Bronchial epithelial cell (primary cell): Measurements from ENCODE around the gene PLCB1. TPM values are rescaled to one million over a fixed set of nuclear protein-coding genes. Genes with fewer than 3 reads are reported as not detected.

Experiments
- DNase-seq: peaks from one replicate; pipeline ENCODE4 v3.0.0-alpha.2; 2010; ENCODE audit warnings: low read depth
- FAIRE-seq: peaks from 2 replicates; lab custom pipeline; 2011; peaks lifted over from hg19 to GRCh38; lab: Jason Lieb, UNC
- H3K27me3 ChIP-seq: 2 replicates; pipeline ENCODE4 v1.5.1; 2011; ENCODE audit warnings: low read length; ENCODE audit not compliant: control insufficient read depth, insufficient read depth
- H3K36me3 ChIP-seq: 2 replicates; pipeline ENCODE4 v1.5.1; 2011; ENCODE audit warnings: low read length; ENCODE audit not compliant: control insufficient read depth, insufficient read depth
- H3K4me3 ChIP-seq: 2 replicates; pipeline ENCODE4 v1.5.1; 2011; ENCODE audit warnings: mild to moderate bottlenecking, low read depth, low read length, control low read depth
- CTCF ChIP-seq: IDR thresholded peaks from 2 replicates; pipeline ENCODE4 v1.5.1; 2011; ENCODE audit warnings: mild to moderate bottlenecking, moderate library complexity, low read length, control low read depth, inconsistent platforms; ENCODE audit not compliant: insufficient read depth, severe bottlenecking
- total RNA-seq: library from RNA; depleted of rRNA; stranded (reverse); fragments of >200 nt; gene quantifications from 2 replicates; pipeline ENCODE4 v1.2.1, GENCODE V29; 2014

Gene PLCB1
- total RNA-seq, 1 donor from 2014 or later, result 1.1 TPM

GRCh38 chr20:8532169-8532568 lies 400.1 kb downstream of the PLCB1 start:
- TF ChIP-seq CTCF, result no peak
- no peak for DNase-seq
- Histone ChIP-seq H3K27me3 (no peaks in the 10 kb centered on the region), H3K4me3 (no peak overlapping the region), H3K36me3 (no peaks in the 10 kb centered on the region)
- no peak for FAIRE-seq

- no peak for FAIRE-seq
- TF ChIP-seq CTCF, result no peak
- no peak for DNase-seq
Observed at GRCh38 chr20:8534368-8535160, 402.5 kb downstream of the PLCB1 start.

GRCh38 chr20:8535403-8536261 lies 403.6 kb downstream of the PLCB1 start:
- FAIRE-seq (no peak), DNase-seq (no peak)
- peak; percentile 8 for TF ChIP-seq CTCF

More at GRCh38 chr20:8534368-8535160, 402.5 kb downstream of the PLCB1 start:
- Histone ChIP-seq H3K4me3 (no peak overlapping the region), H3K36me3 (no peaks in the 10 kb centered on the region), H3K27me3 (no peaks in the 10 kb centered on the region)

GRCh38 chr20:8536262-8536618 lies 404.2 kb downstream of the PLCB1 start:
- Histone ChIP-seq H3K27me3 (no peaks in the 10 kb centered on the region), H3K36me3 (no peaks in the 10 kb centered on the region), H3K4me3 (no peak overlapping the region)
- no peak for TF ChIP-seq CTCF
- no peak for FAIRE-seq
- DNase-seq, result no peak

More at GRCh38 chr20:8535403-8536261, 403.6 kb downstream of the PLCB1 start:
- Histone ChIP-seq H3K36me3 (no peaks in the 10 kb centered on the region), H3K4me3 (no peak overlapping the region), H3K27me3 (no peaks in the 10 kb centered on the region)

- no peaks in the 10 kb centered on the region for H3K27me3 ChIP-seq
- no peak overlapping the region for H3K4me3 ChIP-seq
- DNase-seq, result no peak
- H3K36me3 ChIP-seq, result no peaks in the 10 kb centered on the region
- TF ChIP-seq CTCF, result no peak
- FAIRE-seq, result no peak
Observed at GRCh38 chr20:8540466-8540865, 408.4 kb downstream of the PLCB1 start.
